NCI-H146 treated with DMSO at 0.1 percent for 48 hours (cell line): Measurements from ENCODE around the gene SNAI1.
"Not testable (repeated sequence)": the region's sequence is repeated elsewhere in the genome, so short reads cannot be mapped to it uniquely, and the experiment has no call there.

Experiments
- DNase-seq: peaks from one replicate; lab custom pipeline; 2025; ENCODE audit not compliant: unreplicated experiment; lab: John Stamatoyannopoulos, UW

The SNAI1 gene

DNA sequence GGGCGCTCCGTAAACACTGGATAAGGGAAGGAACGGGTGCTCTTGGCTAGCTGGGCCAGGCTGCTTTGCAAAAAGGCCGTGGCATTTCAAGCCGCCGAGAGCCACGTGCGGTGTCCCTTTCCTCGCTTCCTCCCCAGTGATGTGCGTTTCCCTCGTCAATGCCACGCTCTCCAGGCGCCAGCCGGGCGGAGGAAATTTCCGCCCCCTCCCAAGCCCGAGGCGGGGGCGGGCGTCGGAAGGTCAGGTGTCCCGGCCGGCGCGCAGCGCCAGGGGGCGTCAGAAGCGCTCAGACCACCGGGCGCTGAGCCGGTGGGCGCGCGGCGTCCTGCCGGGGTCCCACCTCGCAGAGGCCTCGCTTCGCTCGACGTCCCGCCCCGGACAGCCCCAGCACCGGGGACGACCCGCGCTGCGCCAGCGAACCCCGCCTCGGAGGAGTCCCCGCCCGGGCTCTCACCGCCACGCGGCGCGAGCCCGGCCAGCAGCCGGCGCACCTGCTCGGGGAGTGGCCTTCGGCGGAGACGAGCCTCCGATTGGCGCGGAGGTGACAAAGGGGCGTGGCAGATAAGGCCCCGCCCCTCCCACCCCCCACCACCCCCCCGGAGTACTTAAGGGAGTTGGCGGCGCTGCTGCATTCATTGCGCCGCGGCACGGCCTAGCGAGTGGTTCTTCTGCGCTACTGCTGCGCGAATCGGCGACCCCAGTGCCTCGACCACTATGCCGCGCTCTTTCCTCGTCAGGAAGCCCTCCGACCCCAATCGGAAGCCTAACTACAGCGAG lies at the start of gene SNAI1:
Gene SNAI1, plus strand, starts transcription at position 635 of the 777 bp plus-strand sequence. Its CDS starts 80 bp downstream, at position 715.
- DNase-seq: peak; percentile 82

DNA sequence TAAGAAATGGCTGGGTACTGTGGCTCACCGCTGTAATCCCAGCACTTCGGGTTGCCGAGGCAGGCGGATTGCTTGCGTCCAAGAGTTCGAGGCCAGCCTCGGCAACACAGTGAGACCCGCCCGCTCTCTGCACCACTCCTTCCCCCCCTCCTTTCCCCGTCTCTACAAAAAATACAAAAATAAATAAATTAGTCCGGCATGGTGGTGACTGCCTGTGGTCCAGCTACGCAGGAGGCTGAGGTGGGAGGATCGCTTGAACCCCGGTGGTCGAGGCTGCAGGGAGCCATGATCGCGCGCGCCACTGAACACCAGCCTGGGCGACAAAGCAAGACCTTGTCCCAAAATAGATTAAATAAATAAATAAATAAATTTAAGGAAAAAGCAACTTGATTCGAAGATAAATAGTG lies 47.0 kb upstream of the SNAI1 start:
- DNase-seq: peak; percentile 56

DNA sequence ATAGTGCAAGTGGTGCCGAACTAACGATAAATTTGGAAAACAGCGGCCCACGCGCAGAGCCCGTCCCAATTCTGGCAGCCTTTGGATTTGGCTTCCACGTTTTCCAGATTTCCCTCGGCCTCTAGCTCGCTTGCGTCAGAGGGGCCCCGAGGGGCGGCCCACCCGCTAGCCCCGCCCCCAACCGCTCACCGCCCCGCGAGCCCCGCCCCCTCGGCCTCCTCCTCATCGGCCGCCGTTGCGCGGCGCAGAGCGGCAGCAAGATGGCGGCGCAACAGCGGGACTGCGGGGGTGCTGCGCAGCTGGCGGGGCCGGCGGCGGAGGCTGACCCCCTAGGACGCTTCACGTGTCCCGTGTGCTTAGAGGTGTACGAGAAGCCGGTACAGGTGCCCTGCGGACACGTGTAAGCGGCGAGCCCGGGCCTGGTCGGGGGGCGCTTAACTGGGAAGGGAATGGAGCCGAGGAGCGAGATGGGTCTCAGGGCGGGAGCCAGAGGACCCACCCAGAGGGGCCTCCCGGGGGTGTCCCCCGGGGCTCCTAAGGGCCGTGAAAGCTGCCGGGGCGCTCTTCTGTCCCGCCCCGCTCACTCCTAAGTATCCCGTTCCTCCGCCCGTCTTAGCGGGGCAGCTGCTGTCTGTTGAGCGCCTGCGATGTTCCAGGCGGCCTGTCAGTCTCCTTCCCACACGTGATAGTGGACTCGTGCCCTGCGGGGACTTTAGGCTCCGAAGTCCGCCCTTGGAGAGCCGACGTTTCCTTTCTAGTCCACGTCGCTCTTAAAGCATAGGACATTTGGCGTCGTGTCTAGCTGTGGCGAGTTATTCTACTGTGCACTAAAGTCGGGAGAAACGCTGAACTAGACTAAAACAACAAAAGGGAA lies 46.4 kb upstream of the SNAI1 start, which contains the start of gene RNF114:
Gene RNF114, plus strand, starts transcription at position 245 of the 874 bp plus-strand sequence. Its CDS starts 16 bp downstream, at position 261.
- DNase-seq: peak; percentile 82

DNA sequence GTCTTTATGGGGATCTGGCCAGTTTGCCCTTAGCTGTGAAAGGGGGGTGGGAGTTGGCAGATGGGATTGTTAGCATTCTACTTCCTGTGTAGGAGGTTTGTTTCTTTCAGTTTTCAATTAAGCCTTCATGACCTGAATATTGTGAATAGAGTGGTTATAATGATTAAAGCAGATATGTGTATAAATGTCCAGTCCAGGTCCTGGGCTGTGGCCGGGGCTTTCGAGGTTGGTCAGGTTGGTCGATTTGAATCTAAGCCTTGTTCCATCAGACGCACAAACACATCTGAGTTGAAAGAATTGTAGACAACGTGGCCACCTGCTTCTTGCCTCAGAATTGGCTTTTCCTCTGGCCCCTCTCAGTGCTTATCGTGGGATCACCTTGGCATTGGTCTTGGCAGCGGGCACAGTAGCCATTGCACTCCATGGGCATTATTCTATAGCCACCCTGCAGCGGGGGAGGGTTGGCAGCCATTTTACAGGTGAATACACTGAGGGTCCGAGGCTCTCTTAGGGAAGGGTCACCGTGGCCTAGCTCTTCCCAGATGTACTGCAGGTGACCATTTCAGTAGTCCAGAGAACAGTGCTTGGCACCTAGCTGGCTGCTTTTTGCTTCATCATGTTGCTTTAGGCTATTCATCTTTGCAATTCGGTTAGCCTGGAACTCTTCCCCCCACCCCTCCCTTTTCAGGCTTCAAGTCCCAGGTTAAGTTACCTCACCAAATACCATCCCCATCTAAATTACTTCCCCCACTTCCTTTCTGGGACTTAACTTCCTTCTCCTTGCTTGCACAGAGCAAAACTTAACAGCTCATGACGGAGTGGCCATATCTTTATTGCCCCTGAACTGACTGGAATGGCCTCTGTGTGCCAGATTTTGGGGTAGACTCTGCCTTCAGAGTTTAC lies 45.5 kb upstream of the SNAI1 start:
- no peak for DNase-seq

DNA sequence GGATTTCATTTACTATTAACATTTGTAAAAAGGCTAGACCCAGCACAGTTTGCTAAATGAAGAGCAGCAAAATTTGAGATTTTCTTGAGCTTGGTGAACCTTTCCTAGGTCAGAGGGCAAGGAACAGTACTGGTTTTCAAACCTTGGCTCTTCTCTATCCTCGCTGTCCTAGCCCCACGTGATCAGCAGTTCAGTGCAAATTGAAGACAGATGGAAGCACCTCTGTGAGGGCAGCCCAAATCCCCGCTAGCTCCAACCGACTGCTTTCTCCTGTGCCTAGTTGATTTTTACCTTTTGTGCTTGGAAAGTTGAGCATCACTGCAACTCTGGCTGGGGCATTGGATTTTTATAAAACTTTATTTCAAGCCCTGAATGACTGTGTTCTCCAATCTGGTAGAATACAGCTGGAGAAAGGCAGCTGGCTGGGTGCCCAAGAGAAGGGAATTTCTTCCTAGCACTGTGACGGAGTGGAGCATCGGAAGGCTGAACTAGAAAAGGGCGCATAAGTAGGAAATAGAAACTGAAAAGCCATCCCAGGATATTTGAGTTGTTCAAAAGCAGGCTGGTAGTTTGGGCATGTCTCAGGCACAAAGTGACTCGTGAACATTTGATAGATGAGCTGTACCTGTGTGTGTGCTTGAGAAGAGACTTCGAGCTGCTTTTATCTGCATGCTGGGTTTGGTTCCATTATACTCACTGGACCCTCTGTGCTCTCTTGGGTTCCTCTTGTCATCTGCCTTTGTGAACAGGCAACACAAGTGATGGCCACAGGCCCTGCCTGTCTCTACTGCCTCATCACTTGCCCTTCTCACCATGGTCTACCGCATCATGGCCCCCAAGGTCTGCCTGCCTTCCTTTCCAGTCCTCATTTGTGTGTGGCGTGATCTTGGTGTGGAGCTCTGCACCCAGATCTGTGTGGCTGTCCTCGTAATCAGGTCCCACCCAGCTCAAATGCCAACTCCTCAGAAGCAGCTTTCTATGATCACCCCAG lies 44.3 kb upstream of the SNAI1 start:
- no peak for DNase-seq

DNA sequence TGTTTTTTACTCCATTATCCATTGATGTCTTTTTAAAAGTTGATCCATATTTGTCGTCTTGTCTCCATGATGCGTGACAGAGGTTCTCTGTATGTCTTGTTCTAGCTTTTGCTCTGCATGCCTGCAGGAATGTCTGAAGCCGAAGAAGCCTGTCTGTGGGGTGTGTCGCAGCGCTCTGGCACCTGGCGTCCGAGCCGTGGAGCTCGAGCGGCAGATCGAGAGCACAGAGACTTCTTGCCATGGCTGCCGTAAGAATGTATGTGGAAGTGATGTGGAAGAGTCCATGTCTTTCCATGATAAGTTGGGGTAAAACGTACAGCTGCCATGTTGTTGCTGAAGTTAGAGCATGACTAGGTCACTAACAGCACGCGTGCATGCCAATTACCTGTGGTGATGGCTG lies 41.3 kb upstream of the SNAI1 start:
- DNase-seq: no peak

DNA sequence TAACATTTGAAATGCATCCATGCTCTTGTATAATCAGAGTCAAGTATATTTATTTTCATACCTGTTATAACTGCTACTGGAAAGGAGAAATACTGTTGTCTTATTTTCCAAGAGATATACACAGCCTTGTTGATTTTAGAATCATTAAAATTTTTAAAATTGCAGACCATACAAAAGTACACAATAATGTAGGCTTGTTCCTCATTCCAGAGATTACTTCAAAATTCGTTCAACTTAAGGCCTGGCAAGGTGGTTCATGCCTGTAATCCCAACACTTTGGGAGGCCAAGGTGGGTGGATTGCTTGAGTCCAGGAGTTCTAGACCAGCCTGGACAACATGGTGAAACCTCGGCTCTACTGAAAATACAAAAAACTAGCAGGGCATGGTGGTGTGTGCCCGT lies 40.5 kb upstream of the SNAI1 start:
- DNase-seq: no peak

DNA sequence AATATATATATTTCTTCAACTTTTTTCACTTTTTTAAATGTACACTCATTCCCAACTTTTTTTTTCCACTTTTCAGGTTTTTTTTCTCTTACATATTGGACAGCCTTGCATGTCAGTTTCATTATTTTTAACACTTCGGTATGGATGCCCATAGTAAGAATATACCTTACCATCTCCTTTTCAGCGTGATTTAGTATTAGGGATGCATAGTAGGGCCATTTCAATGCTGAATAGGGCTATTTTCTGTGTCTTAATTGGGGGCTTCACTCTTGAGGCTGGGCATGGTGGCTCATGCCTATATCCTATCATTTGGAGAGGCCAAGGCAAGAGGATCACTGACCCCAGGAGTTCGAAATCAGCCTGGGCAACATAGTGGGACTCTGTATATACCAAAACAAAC lies 39.8 kb upstream of the SNAI1 start:
- DNase-seq: no peak

DNA sequence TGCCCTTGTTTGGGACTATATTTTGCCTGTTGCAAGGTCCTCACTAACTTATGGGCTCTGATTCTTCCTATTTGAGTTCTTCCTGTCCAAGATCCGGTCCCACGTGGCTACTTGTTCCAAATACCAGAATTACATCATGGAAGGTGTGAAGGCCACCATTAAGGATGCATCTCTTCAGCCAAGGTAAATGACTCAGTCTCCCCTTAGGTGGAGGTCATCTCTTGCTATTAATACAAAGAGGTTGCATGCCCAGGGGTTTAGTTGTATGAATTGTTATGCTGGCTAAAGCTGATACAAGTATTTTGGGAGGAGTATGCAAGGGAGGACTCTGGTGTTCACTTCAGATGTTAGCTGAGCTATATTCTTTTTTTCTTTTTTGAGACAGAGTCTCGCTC lies 37.5 kb upstream of the SNAI1 start:
- DNase-seq: no peak

DNA sequence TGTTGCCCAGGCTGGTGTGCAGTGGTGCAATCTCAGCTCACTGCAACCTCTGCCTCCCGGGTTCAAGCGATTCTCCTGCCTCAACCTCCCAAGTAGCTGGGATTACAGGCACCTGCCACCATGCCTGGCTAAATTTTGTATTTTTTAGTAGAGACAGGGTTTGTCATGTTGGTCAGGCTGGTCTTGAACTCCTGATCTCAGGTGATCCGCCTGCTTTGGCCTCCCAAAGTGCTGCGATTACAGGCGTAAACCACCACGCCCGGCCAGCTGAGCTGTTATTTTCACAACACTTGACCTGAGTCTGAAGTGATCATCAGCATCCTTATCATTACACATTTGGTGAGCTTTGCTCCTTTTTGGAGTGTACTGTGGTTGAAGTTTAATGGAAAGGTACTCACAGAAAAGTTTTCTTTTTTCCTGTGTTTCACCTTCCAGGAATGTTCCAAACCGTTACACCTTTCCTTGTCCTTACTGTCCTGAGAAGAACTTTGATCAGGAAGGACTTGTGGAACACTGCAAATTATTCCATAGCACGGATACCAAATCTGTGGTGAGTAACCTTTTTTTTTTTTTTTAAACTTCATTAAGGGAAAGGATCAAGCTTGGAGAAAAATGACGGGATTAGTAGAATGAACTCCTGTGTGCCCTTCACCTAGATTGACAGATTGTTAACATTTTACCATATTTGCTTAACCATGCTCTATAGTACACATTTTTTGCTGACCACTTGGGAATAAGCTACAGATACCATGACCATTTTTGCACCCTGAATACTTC lies 36.9 kb upstream of the SNAI1 start:
- DNase-seq: no peak

DNA sequence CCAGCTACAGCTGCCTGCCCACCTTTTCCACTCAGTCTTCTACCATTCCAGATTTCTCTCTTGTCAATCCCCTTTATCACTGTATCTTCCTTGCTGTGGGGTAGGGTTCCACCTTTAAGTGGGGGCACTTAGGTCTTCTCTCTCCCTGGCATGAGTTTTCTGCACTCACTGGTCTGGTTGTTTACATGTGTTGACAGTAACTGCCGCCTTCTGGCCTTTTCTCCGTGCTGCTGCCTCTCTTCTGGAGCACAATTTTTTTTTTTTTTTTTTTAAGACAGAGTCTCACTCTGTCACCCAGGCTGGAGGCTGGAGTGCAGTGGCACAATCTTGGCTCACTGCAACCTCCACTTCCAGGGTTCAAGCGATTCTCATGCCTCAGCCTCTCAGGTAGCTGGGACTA lies 34.6 kb upstream of the SNAI1 start:
- DNase-seq: no peak

DNA sequence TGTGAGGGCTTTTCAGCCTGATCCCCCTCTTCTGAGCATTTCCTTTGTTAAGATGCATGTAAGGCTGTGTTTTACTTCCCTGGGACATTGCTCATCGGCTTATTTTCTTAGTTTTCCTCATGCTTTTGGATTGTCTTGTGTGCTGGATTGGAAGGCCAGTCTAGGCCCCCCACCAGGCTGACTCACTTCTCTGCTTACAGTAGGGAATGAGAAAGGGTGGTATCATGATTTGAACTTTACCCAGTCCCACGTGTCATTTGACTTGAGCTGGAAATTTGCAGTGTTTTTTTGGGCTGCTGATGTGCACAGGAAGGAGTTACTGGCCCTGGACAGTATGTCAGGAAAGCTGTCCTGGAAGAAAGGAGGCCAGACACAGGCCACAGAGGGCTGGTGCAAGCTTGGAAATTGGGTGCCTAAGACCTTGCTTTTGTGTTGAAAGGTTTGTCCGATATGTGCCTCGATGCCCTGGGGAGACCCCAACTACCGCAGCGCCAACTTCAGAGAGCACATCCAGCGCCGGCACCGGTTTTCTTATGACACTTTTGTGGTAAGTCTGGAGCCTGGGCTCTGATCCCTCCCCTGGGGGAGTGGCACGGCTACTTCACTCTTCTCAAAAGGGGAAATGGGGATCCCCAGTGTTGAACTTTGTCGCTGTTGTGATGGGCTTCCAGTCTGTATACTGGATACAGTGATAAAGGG lies 33.8 kb upstream of the SNAI1 start:
- DNase-seq: no peak

DNA sequence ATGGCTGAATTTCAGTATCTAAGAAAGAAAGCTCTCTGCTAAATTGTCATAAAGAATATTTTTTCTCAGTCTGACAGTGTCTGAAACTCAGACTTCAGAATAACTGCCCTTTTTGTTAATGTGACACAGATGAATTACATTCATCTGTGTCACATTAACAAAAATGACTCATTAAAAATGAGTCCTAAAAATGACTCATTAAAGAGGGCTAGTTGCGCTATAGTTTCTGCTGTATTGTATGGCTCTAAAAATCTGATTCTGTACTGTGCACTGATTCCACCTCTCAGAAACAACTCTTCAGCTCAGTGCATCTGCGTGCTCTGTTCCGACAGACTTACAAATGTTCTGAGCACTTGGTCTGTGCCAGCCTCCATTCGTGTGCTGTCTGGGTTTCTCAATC lies 31.6 kb upstream of the SNAI1 start:
- no peak for DNase-seq

DNA sequence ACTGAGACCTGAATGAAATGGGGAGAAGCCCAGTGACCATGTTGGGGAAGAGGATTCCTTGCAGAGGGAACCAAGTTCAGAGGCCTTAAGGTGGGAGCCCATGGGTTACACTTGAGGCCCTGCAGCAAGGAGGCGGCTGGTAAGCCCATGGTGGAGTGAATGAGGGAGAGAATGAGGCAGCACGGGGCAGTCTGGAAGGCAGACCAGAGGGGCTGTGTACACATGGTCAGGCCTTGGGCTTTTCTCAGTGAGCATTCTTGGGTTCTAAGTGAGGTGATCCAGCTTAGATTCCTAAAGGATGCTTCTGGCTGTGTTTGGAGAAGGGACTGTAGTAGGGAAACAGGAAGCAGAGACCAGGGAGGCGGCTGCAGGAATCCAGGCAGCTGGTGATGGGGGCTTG lies 27.6 kb upstream of the SNAI1 start:
- DNase-seq: no peak

DNA sequence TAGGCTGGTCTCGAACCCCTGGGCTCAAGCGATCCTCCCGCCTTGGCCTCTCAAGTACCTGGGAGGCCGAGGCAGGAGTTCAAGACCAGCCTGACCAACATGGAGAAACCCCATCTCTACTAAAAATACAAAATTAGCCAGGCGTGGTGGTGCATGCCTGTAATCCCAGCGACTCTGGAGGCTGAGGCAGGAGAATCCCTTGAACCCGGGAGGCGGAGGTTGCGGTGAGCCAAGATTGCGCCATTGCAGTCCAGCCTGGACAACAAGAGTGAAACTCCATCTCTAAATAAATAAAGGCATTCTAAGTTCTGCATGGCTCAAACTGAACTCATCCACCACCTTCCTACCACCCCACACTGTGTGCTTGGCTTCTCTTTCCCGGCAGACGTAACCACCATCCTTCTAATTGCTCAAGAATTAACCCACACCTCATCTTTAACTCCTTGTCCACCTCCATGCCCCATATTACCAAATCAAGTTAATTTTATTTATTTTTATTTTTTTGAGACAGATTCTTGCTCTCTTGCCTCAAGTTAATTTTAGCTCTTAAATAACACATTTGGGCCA lies 26.9 kb upstream of the SNAI1 start:
- not testable (repeated sequence) for DNase-seq

DNA sequence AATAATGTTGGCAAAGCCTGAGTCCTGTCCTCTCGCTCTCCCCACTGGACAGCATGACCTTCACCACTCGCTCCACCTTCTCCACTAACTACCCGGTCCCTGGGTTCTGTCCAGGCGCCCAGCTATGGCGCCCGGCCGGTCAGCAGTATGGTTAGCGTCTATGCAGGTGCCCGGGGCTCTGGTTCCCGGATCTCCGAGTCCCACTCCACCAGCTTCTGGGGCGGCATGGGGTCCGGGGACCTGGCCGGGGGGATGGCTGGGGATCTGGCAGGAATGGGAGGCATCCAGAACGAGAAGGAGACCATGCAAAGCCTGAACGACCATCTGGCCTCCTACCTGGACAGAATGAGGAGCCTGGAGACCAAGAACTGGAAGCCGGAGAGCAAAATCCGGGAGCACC lies 26.1 kb upstream of the SNAI1 start:
- DNase-seq: no peak

DNA sequence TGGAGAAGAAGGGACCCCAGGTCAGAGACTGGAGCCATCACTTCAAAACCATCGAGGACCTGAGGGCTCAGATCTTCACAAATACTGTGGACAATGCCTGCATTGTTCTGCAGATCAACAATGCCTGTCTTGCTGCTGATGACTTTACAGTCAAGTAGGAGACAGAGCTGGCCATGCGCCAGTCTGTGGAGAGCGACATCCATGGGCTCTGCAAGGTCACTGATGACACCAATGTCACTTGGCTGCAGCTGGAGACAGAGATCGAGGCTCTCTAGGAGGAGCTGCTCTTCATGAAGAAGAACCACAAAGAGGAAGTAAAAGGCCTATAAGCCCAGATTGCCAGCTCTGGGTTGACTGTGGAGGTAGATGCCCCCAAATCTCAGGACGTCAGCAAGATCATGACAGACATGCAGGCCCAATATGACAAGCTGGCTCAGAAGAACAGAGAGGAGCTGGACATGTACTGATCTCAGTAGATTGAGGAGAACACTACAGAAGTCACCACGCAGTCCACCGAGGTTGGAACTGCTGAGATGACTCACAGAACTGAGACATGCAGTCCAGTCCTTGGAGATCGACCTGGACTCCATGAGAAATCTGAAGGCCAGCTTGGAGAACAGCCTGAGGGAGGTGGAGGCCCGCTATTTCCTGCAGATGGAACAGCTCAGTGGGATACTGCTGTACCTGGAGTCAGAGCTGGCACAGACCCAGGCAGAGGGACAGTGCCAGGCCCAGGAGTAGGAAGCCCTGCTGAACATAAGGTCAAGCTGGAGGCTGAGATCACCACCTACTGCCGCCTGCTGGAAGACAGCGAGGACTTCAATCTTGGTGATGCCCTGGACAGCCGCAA lies 25.5 kb upstream of the SNAI1 start:
- DNase-seq: not testable (repeated sequence)
